ENCODE measurements around the gene NPFF. TPM values are rescaled to one million over a fixed set of nuclear protein-coding genes. Genes with fewer than 3 reads are reported as not detected.

NPFF gene
- total and polyA plus RNA-seq, 10 of the 15 experiments (the other 5 are each of a cell fraction or from before 2014, with no cell fraction given): 0.21 to 0.69 (median 0.23) TPM; not detected in 7

- H4K20me1 ChIP-seq (ENCODE audit: control insufficient read depth, insufficient read depth): no peaks in the 10 kb centered on the region
- ATAC-seq (no peak), DNase-seq (ENCODE audit: low read depth, low spot score) (no peak), FAIRE-seq (no peak)
- CTCF ChIA-PET: interaction anchor here (0.8 to 1.7 kb wide), 3 partner anchors 11 to 146 kb away, joined by 3 to 5 read pairs (median 3); no protein-coding TSS in a partner anchor
- no peak overlapping the region for H2AFZ ChIP-seq (ENCODE audit: control insufficient read depth, low read depth, low read length)
- peaks cover 11% of the 10 kb centered on the region for H3K79me2 ChIP-seq (ENCODE audit: control insufficient read depth, insufficient read depth, low read length)
- no peak overlapping the region for H3K27ac ChIP-seq (ENCODE audit: control insufficient read depth, insufficient read depth)
- BruUV-seq (replicated peaks): no TSS peak
- WGBS (ENCODE audit: insufficient coverage, insufficient replicate concordance, low lambda C conversion rate, missing lambda C conversion rate): 72% methylated on average over 2 of the region's 2 CpGs
- no peaks in the 10 kb centered on the region for H3K36me3 ChIP-seq (ENCODE audit: control insufficient read depth in 2 of 2, insufficient read depth in 2 of 2, low read length in 1 of 2)
- peaks cover 23% of the 10 kb centered on the region for H3K4me1 ChIP-seq (ENCODE audit: control insufficient read depth, insufficient read depth, low read length)
- H3K4me2 ChIP-seq (ENCODE audit: control insufficient read depth, insufficient read depth): peak overlapping the region; percentile 89; the same call in 1 of the 2 replicates
- POLR2A ChIA-PET: interaction anchor here (0.6 to 1.0 kb wide), 7 partner anchors 23 to 270 kb away, joined by 3 to 7 read pairs (median 3); partner anchors contain the start of gene PRR13
- SMC1A ChIA-PET (ENCODE audit: uncharacterized antibody, unreplicated experiment): interaction anchor here (1.3 to 2.6 kb wide), 3 partner anchors 11 to 177 kb away, joined by 3 to 11 read pairs (median 5); partner anchors contain the start of gene AAAS
- intact Hi-C loops (cut with micrococcal nuclease; ENCODE audit: unreplicated experiment) (no loop called here), in situ Hi-C loops (cut with MboI) (no loop called here)
- H3K9ac ChIP-seq (ENCODE audit: control insufficient read depth, insufficient read depth, low read length): no peak overlapping the region
- no peak for TF ChIP-seq CREM (IDR thresholded peaks at IDR 0.05; ENCODE audit: low read depth)
- TF ChIP-seq E2F4 (IDR thresholded peaks at IDR 0.05; ENCODE audit: low read depth, low read length): no peak
- no peak for TF ChIP-seq PML (IDR thresholded peaks at IDR 0.05; ENCODE audit: low read length)
- no peak for TF ChIP-seq ZBTB4 (CRISPR knock-in tag; IDR thresholded peaks at IDR 0.05)
- no peak for TF ChIP-seq YY1 (IDR thresholded peaks at IDR 0.05; ENCODE audit: low read depth, low read length)
- no peak for TF ChIP-seq NR2C2 (IDR thresholded peaks at IDR 0.05; ENCODE audit: borderline replicate concordance, control insufficient read depth, insufficient read length, low read depth)
- H3K27me3 ChIP-seq (replicated peaks in 1 of 2; ENCODE audit: control insufficient read depth in 2 of 2, insufficient read depth in 2 of 2, low read length in 1 of 2): no peaks in the 10 kb centered on the region
- no peaks in the 10 kb centered on the region for H3K9me3 ChIP-seq (replicated peaks; ENCODE audit: control insufficient read depth, insufficient read depth, low read length)
- H3K4me3 ChIP-seq: no peak overlapping the region
- RAD21 ChIA-PET (ENCODE audit: unreplicated experiment): no interaction called here
Observed at GRCh38 chr12:53498235-53498630, 9.1 kb downstream of the NPFF start.

All from GM12878 (cell line).